ENCODE data around the gene PIGQ.

The PIGQ gene

DNA sequence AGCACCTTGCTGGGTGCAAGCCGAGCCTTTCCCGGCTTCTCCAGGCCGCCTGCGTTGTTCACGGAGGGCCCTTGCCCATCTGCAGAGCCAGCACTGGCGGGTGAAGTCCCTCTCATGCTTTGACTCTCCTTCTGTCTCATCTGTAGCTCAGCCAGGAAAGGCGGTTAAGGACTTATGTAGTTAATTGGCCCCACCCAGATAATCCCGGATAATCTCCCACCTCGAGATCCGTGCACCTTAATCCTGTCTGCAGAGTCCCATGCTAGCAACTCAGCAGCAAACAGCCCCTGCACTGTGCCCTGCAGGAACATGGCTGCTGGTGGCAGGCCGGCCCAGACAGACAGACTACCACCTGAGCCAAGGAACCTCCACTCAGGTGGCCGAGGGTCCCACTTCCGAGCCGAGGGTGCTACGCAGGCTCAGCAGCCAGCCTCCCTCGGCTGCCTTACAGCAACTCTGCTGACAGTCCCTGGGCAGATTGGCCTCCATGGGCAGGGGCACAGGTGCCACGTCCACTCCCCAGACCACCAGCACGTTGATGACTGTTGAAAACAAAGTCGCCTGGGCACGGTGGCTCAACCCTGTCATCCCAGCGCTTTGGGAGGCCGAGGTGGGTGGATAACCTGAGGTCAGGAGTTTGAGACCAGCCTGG, 37.0 kb downstream of the PIGQ start:
- DNase-seq (ENCODE audit: low read depth) = no peak

DNA sequence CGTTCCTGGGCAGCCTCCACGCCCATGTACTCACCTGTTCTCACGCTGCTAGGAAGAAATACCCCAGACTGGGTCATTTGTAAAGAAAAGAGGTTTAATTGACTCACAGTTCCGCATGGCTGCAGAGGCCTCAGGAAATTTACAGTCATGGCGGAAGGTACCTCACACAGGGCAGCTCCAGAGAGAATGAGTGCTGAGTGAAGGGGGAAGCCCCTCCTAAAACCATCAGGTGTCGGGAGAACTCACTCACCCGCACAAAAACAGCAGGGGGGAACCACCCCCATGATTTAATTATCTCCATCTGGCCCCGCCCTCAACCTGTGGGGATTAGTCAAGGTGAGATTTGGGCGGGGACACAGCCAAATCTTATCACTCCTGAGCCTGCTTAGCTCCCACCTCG, 38.3 kb downstream of the PIGQ start:
- no peak for DNase-seq (ENCODE audit: low read depth)

GRCh38 chr16:609316-609715, 39.5 kb downstream of the PIGQ start:
- DNase-seq (ENCODE audit: low read depth) = no peak

DNA sequence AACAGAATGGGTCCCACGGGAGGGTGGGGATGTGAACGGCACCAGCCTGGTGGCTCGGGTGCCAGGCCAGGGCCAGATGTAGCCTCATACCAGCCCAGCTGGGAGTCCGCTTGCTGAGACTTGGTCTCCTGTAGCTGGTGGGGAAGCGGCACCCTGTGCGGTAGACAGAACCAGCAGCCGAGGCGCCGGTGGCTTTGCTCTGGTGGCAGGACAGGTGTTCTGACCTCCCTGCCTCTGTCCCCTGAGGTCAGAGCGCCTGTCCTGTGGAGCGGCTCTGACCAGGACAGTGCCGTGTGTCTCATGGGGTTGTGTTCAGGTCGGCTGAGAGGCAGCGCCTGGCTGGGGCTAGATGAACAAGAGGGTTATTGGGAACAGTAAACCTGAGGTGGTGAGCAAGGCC, 40.2 kb downstream of the PIGQ start:
- no peak for DNase-seq (ENCODE audit: low read depth)

- DNase-seq (ENCODE audit: low read depth) = no peak
Observed at GRCh38 chr16:610513-611381, 41.0 kb downstream of the PIGQ start.

GRCh38 chr16:615122-615521, 45.4 kb downstream of the PIGQ start:
- no peak for DNase-seq (ENCODE audit: low read depth)

DNA sequence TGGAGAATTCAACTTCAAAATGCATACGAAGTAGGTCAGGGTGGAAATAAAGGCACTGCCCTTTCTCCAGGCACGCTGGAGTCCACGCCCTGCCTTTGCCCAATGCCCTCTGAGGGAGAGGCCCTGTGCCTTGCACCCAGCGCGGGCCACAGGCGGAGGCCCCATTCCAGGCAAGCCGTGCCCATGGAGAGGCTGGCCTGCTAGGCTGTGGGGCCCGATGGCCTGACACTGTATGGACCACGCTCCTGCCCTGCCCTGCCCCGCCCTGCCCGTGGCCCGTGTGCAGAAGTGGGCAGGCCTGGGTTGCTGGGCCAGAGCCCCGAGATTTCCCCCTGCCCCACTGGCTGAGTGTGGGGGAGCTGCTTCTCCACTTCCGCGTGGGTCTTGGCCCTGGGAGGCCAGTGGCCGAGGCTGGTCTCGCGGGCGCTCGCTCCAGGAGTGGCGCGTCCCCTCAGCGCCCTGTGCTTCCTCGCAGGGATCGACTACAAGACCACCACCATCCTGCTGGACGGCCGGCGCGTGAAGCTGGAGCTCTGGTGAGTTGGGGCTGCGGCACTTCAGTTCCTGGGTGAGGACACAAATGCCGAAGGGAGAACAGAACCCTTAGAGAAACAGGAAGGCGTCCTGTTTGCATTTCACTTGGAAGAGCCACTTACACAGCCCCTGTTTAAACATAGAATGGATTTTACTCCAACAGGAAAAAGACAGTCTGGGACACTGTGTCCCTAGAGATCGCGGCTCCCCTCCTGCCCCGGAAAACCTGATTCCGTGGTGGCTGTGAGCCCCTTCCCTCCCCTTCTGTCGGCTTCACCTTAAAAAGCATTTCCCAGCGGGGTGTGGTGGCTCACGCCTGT, 47.2 kb downstream of the PIGQ start:
- no peak for DNase-seq (ENCODE audit: low read depth)

GRCh38 chr16:617855-618254, 48.1 kb downstream of the PIGQ start:
- DNase-seq (ENCODE audit: low read depth) = no peak

- DNase-seq (ENCODE audit: low read depth) = no peak
Observed at GRCh38 chr16:619476-620100, 49.8 kb downstream of the PIGQ start.

GRCh38 chr16:620700-621525, 51.1 kb downstream of the PIGQ start:
- no peak for DNase-seq (ENCODE audit: low read depth)

DNA sequence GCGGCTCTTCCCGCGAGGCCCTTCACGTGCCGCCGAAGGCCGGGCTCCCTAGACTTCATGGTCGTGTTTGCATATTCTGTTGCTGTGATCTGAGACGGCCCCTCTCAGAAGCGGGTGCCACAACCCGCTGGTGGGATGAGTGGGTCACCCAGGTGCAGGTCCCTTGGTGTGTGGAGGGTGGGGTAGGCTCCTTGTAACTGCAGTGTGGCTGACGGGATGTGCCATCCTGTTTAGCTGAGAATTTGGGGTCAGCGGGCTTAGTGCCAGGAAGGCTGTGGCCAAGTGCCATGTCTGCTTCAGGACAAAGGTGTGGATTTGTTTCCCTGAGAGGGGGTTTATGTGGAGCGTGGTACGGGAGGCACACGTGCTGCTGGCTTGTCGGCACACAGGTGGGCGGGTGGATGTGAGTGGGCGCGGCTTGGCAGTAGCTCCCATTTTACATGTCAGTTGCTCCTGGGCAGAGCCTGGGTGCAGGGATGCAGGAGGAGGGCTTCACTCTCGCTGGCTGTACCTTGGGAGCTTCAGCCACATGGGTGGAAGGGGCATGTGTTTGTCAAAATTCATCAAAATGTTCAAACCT, 51.8 kb downstream of the PIGQ start:
- no peak for DNase-seq (ENCODE audit: low read depth)

GRCh38 chr16:622920-623280, 53.1 kb downstream of the PIGQ start:
- no peak for DNase-seq (ENCODE audit: low read depth)

DNA sequence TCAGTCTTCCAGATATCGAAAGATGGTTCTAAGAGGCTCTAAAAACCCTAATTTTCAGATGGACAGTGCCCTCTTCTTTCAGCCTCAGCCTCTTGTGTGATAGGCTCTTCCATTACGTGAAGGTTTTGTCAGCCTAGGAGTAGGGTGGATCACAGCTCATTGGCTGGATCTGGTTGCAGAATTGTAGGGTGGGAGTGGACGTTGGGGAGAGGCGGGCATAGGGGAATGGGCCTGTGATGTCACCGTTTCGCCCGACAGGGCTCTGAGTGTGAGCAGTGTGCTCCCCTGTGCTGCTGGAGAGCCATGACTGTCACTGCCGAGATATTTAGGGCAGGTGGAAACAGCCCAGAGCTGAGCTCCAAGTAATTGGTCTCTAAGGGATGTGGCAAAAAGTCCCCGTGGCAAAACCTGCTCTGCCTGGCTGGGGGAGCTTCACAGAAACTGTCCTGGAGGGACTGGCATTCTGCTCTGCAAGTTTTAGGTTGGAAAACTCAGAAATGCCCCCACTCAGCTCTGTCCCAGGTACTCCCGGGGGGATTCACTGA, 54.8 kb downstream of the PIGQ start:
- no peak for DNase-seq (ENCODE audit: low read depth)

GRCh38 chr16:625117-625976, 55.6 kb downstream of the PIGQ start:
- DNase-seq (ENCODE audit: low read depth) = no peak

DNA sequence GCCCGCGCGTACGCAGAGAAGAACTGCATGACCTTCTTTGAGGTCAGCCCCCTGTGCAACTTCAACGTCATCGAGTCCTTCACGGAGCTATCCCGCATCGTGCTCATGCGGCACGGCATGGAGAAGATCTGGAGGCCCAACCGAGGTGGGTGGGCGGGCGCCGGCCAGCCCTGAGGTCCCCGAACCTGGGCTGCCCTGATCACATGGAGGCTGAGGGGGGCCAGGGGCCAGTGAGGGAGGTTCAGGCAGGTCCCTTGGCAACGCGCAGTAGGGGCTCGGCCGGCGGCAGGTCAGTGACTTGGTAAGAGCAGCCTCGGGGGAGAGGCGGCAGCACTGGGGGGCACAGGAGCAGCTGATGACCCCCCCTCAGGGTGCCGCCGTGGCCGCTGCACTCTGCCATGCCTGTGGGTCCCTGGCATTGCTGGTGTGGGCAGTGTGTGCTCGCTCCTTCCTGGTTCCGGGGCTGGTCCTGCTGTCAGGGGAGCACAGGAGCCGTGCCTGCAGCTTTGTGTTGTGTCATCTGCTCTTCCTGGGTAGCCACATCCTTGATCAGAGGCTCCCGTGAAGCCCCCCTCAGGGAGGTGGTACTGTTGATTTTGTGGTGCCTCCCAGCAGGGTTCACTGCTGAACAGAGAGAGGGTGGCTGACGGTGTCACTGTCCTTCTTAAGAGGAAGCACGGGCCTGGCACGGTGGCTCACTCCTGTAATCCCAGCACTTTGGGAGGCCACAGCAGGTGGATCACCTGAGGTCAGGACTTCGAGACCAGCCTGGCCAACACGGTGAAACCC, 56.4 kb downstream of the PIGQ start:
- no peak for DNase-seq (ENCODE audit: low read depth)

DNA sequence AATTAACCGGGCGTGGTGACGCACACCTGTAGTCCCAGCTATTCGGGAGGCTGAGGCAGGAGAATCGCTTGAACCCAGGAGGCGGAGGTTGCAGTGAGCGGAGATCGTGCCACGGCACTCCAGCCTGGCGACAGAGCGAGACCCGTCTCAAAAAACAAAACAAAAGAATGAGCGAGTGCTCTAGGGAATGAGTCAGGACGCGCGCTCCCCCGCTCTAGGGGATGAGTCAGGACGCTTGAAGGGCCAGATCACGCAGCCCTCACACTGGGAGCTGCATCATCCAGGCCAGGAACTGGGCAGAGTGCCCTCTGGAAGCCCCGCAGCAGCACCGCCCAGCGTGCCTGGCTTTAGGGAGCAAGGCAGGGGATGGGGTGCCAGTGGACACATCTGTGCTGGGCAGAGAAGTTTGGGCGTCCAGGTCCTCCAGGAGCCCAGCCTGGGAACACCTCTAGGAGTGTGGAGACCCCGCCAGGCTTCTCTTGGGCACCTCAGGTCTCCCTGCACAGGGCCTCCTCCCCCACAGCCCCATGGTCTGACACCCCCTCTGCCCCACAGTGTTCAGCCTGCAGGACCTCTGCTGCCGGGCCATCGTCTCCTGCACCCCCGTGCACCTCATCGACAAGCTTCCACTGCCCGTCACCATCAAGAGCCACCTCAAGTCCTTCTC, 57.2 kb downstream of the PIGQ start:
- peak; percentile 68 for DNase-seq (ENCODE audit: low read depth)

DNA sequence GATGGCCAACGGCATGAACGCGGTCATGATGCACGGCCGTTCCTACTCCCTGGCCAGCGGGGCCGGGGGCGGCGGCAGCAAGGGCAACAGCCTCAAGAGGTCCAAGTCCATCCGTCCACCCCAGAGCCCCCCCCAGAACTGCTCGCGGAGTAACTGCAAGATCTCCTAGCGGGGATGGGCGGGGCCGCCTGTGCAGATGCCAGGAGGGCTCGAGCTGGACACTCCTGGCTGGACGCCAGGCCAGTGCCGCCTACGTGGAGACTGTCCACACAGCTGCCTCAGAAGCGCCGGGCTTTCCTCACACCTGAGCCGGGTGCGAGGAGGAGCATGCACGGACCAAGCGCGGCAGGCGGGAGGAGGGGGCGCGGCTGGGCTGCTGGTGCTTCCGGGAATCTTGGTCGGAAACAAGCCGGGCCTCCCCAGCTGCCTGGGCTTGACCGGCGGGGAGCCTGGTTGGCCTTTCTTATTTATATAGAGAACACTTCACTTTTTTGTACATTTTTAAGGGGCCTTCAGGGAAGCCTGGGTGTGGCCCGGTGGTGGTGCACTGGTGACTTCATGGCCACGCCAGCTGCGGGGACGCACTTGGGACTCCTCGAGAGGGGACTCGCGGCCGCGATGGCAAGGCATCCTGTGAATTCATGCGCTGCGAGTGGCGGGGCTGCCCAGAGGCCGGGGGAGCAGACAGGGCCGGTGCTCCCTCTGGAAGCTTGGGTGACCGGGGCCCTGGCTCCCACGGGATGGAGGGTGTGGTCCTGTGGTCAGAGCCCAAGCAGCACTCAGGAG, 57.9 kb downstream of the PIGQ start:
- DNase-seq (ENCODE audit: low read depth) = no peak

All from HS-27A (cell line).